HG02938 (cell line): ENCODE results near the gene RBCK1.
"Not testable (repeated sequence)": the region's sequence is repeated elsewhere in the genome, so short reads cannot be mapped to it uniquely, and the experiment has no call there.

ENCODE experiments used
- ATAC-seq: cut with Tn5 transposase; IDR thresholded peaks from one replicate; pipeline ENCODE4 v1.9.1; 2021; ENCODE audit warnings: mild to moderate bottlenecking, moderate library complexity; ENCODE audit not compliant: unreplicated experiment

The RBCK1 gene

DNA sequence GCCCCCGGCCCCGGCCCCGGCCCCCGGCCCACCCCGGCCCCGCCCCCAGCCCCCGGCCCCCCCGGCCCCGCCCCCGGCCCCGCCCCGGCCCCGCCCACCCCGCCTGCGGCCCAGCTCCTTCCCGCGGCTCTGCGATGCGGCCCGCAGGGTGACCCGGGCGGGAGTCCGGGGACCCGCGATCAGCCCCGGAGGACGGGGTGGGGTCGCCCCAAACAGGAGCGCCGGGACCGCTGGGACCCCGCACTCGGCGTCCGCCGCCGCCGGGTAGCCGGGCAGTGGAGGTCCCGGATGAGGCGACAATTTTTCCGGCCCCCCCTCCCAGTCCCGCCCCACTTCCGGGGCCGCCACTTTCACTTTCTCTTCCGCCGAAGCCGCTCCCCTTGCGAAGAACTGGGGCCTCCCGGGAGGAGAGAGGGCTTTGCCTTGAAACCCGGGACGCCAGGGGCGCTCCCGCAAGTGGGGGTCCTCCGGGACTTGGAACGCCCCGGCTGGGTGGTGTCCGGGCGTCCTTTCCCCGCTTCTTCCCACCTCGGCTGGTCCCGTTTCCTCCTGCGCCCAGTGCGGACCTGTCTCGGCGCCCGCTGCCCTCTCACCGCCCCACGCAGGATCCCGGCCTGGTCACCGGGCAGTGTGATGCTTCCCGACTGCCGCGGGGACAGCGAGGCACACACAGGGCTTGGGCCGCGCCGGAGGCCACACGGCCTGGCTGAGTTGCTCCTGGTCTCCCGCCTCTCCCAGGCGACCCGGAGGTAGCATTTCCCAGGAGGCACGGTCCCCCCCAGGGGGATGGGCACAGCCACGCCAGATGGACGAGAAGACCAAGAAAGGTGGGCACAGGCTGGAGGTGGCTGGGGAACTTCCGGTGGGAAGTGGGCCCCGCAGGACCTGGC, at the start of gene RBCK1:
Gene RBCK1 (plus strand): TSS at position 347 of the 890 bp plus-strand sequence. CDS start 459 bp downstream, at position 806.
- ATAC-seq, result peak; percentile 77

DNA sequence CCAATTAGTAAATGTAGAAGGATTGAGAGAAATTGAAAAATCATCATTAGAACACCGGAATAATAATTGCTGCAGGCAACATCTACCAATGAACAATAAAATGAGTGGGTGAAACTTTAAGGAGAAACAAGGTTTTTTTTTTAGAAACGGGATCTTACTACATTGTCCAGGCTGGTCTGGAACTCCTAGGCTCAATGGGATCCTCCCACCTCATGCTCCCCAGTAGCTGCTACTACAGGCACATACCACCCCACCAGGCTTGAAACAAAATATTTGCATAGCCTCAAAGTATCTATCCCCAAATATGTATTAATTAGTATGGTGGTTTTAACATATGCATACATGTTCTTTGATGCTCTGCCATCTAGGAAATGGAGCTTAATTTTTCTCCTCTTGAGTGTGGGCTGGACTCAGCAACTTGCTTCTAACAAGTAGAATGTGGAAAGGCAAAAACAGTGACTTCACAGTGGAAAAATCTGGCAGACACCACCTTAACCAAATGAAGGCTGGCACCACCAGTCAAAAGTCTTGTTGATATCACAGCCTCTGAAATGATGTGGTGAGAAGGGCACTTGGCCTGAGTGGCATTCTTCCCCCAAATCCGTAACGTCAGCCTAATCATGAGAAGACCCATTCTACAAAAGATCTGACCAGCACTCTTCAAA, 49.1 kb upstream of the RBCK1 start:
- no peak for ATAC-seq

DNA sequence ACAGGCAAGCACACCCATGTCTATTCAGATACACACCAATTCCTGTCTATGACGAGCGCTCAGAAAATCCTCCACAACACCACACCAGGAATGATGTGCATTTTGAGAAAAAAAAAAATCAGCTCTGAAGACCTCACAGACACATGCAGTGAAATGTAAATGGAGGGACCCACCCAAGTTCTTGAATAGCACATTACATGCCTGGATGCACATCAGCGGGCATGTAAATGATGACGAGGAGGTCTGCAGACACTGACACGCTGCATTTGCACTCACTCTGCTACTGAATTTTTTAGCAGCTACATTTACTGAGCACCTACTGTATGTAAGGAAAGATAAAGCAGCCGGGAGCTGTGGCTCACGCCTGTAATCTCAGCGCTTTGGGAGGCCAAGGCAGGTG, 46.5 kb upstream of the RBCK1 start:
- ATAC-seq, result no peak

DNA sequence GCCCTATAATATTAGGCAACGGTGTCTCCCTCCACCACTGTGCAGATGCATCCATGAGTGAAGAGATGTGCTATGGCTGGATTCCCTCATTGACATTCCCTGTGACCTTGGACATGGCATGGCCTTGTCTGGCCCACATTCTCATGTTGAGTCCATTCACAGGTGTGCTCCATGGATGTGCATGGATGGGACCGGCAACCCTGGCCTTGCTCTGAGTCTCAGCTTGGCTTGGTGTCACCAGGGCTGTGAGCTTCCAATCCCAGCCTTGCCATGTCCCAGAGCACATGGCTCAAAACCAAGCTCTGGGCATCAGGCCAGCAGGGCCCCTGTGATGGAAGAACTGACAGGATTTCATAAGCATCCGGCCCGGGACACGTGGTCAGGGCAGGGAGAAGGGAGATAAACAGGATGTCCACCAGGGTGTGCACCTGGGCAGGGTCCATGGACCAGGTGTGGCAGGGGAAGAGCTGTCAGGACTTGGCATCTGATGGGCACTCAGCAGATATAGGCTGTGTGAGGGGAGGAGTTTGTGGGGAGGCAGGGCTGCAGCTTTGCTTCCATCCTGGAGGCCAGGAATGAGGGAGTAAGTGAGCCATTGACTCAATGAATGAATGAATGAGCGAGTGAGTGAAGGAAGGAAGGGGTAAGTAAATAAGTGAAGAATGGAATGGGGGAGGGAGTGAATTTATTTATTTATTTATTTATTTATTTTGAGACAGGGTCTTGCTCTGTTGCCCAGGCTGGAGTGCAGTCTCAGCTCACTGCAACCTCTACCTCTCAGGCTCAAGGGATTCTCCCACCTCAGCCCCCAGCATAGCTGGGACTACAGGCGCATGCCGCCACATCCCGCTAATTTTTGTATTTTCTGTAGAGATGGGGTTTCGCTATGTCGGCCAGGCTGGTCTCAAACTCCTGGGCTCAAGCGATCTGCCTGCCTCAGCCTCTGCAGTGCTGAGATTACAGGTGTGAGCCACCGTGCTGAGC, 45.5 kb upstream of the RBCK1 start:
- no peak for ATAC-seq

DNA sequence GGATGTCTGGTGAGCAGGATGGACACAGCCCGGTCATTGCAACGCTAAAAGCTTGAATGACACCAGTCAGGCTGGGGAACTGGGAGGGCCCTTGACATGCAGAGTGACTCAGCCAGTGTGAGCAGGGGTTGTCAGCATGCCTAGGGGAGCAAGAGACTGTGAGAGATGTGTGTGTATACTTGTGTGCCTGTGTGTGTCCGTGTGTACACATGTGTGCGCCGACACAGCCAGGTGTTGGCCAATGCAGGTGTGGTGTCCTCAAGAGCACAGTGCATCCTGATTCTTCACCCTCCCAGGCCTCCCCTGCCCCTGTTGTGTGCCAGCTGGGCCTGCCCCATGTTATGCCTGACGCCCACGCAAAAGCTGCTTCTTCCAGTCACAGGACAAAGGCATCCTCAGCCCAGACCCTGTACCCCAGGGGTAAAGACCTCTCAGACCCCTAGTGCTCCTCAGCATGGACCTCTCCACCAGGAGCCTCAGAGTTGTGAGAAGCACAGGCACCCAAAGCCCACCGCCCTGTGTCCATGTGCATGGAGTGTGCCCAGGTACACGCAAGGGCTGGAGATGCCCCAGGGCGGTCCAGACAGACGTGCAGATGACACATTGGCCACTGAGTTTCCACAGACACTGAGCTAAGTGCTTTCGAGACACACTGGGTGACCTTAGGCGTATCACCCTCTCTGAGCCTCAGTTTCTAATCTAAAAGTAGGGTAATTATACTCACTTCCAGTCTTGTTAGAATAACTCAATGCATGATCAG, 44.6 kb upstream of the RBCK1 start:
- ATAC-seq, result no peak

DNA sequence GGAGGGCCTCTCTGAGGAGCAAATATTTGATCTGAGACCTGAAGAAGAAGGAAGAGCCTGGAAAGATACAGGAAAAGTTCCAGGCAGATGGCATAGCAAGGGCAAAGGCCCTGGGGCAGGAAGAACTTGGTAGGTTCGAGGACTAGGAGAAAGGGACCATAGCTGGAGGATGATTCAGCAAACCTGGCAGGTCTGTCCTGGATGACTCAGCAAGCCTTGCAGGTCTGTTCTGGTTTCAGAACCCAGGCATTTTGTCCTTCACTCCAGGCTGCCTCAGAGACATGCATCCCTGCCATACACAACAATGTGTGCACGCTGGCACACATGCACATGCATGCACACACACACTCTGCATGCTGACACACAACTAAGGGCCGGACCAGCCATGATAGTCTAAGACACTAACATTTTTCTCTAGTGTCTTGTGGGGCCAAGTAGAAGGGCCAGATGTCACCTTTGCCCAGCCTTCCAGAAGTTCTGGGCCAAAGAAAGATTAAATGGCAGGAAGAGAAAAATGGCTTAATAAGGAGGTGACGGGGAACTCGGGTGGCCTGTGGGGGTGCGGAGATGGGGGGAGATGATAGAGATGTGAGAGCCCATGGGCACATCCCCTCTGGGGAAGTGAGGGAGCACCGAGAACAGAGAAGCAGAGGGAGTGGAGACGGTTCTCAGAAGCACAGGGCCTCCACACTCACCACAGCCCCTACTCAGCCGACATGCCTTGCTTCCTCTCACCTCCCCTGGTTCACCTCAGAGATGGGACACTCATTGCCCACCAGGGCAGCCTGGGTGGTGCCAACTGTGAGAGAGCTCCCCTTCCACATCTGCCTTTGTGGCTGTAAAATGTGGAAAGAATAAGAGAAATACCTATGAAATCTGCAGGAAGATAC, 42.9 kb upstream of the RBCK1 start:
- ATAC-seq, result no peak

DNA sequence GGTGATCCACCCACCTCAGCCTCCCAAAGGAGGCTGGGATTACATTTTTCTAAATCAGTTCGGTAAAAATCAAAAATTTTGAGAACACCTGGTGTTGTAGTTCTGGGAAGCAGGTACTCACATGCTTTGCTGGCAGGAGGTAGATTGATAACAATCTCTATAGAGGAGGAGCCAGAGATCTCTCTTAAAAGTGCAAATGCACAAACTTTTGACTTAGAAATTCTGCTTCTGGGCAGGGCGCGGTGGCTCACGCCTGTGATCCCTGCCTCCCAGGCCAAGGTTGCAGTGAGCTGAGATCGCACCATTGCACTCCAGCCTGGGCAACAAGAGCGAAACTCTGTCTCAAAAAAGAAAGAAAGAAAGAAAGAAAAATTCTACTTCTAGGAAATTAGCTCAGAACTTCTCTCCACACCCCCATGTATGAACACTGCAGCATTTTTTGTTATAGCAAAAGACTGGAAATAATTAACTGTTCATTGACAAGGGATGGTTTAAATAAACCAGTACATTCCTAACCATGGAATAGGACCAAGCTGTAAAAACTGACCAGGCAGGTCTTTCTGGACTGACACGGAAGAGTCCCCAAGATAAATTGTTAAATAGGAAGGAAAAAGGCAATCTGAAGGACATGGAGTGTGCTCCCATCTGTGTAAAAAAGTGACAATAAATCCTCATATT, 41.9 kb upstream of the RBCK1 start:
- ATAC-seq, result no peak

DNA sequence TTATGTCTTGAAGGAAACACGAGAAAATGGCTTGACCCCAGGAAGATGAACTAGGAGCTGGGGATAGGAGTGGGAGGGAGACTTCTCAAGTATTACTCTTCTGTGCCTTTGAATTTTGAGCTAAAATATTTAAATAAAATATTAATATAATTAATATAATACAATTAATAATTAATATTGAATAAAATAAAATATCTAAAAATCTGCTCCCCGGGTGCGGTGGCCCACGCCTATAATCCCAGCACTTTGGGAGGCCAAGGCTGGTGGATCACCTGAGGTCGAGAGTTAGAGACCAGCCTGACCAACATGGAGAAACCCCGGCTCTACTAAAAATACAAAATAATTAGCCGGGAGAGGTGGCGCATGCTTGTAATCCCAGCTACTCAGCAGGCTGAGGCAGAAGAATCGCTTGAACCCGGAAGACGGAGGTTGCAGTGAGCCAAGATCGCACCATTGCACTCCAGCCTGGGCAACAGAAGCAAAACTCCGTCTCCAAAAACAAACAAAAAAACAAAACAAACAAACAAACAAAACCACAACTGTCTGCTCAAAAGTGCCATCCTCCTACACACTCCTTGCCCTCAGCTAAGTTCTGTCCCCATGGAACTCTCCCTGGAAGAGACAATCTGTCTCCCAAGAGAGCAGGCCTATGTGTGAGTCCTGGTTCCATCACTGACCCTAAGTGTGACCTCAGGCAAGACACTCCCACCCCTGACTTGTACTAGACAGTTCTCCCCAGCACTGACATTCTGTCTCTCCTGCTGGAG, 41.2 kb upstream of the RBCK1 start:
- no peak for ATAC-seq

DNA sequence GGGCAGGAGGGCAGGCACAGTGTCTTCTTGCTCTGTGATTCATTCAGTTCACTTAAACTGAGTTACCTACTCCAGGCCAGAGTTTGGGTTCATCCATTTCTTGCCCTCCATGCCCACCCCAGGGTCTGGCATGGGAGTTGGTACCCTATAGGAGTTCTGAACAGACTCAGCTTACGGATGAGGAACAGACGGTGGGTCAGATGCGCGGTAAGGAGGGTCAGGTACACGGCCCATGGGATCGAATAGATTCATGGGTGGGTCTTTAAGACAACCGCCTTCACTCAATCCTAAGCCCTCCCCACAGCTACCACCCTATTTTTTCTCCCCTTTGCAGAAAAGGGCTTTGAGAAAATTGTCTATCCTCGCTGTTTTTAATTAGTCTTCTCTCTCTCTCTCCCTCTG, 40.6 kb upstream of the RBCK1 start:
- ATAC-seq, result no peak

DNA sequence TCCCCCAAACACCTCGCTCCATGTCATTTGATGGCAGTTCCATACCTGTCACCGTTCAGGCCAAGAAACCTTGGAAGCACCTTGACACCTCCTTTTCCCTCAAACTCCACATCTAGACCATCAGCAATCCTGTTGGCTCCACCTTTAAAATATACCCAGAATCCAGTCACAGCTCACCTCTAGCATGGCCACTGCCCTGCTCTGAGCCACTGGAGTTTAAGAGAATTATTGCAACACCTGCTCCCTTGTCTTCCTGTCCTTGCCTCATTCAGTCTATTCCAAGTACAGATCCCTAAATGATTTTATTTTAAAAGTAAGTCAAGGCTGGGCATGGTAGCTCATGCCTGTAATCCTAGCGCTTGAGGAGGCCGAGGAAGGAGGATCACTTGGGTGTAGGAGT, 39.2 kb upstream of the RBCK1 start:
- no peak for ATAC-seq

DNA sequence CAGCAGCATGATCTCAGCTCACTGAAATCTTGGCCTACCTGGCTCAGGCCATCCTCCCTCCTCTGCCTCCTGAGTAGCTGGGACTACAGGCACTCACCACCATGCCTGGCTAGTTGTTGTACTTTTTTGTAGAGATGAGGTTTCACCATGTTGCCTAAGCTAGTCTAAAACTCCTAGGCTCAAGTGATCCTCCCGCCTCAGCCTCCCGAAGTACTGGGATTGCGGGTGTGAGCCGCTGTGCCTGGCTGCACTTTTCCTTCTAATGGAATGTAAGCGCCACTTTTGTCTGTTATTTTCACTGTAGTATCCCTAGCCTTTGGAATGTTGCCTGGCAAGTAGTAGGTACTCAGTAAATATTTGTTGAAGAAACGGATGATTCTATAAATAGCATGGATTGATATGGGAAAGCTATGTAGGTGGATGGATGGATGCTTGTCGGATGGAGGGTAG, 37.9 kb upstream of the RBCK1 start:
- no peak for ATAC-seq

DNA sequence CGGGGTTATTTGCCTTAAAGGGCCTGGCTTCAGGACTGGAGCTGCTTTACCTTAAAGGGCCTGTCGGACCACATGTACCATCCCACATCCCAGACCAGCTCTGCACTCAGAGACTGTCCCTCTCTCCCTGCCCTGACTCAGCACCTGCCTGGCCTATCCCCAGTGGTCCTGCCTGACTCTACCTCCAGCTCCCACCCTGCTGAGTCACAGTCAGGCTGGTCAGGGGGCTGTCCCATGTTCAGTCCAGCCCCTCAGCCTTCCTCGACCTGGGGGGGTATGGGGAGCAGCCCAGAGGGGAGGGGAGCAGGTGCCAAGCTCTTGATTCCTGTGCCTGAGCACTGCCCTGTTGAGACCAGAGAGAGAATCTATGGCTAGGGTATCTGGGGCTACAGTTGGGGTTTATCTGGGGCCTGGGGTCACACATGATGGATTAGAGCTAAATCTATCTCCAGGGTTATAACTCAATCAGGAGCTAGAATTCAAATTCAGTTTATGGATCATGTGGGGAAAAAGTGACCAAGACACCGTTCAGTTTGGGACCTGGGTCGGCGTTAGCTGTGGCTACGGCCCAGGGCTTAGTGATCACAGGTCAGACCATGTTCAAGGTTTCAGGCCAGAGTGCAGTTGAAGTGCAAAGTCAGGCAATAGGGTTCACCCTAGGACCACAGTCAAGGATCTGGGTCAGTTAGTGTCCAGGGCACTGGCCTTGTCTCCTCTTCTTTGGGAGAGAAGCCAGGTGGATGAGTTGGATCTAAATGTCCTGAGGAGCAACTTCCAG, 36.9 kb upstream of the RBCK1 start:
- no peak for ATAC-seq

DNA sequence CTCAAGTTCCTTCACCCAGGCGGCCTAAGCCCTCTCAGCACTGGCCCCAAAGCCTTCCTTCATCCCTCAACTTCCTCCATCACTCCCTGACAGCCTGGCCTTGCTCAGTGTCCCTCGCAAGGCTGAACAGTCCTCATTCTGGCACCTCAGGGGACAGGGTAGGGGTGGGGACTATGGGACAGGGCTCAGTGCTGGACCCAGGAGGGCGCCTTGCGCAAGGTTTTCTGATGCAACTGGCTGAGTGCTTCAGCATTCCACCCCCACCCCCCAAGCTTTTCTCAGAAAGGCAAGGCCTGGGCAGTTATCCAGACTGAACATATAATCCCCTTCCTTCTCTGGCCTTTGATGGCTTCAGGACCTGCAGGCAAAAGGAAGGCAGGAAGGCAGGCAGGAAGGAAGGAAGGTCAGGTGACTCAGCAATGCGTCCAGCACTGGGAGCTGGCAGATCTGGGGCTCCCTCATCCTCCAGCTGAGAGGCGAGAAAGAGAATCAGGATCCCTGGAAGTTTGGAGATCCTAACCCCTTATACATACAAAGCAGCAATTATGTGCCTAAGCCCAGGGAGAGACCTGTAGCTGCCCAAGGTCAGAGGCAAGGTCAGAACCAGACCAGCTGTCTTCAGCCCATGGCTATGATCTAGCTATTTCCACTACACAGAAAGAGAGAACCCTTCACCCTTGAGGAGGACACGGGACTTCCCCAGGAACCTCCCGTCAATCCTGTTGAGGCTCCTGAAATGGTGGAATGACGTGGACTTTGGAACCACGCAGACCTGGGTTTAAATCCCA, 36.1 kb upstream of the RBCK1 start:
- ATAC-seq, result no peak

DNA sequence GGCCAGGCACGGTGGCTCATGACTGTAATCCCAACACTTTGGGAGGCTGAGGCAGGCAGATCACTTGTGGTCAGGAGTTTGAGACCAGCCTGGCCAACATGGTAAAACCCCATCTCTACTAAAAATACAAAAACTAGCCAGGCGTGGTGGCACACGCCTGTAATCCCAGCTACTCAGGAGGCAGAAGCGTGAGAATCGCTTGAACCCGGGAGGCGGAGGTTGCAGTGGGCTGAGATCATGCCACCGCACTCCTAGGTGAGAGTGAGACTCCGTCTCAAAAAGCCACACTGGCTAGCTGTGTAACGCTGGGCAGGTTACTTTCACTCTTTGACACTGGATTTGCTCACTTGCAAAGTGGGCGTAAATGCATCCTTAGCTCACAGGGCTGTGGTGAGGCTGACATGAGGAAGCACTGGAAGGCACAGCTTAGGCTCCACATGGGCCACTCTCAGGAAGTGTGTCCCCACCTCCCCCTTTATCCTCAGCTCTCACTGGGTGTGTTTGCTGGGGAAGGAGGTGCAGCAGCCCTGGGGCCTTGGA, 35.5 kb upstream of the RBCK1 start:
- ATAC-seq, result not testable (repeated sequence)

DNA sequence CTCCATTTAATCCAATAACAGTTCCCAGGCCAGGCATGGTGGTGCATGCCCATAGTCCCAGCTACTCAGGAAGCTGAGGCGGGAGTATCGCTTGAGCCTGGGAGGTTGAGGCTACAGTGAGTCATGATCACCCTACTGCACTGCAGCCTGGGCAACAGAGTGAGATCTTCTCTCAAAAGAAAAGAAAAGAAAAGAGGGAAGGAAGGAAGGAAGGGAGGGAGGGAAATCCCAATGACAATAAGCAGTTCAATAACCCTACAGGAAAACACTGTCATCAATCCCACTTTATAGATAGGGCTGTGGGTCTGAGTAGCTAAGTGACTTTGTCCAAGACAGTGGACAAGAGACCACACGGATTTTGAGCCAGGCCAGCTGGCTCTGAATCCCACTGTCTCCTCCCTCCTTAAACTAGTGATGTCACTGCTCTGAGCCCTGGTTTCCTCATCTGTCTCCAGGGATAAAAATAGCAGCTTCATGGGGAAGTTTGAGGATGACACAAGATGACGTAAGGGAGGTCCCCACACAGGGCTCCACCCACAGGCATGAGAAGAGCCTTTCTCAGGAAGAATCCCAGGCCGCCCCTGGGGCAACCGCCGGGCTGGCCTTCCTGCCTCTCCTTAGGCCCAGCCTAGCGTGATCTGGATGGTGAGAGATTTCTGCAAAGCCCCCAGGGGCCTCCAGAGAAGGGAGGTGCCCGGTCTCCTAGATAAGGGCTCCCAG, 34.8 kb upstream of the RBCK1 start:
- ATAC-seq, result no peak
